Placental pericyte (primary cell): ENCODE data around the gene S100A2. TPM values are rescaled to one million over a fixed set of nuclear protein-coding genes. Genes with fewer than 3 reads are reported as not detected.

Experiments
- total RNA-seq: library from RNA; depleted of rRNA; stranded (reverse); fragments of >200 nt; gene quantifications from 2 replicates; pipeline ENCODE4 v1.2.3, GENCODE V29; 2012

Gene S100A2
- total RNA-seq, result 1.1 and 2.1 TPM in 2 replicates

DNA sequence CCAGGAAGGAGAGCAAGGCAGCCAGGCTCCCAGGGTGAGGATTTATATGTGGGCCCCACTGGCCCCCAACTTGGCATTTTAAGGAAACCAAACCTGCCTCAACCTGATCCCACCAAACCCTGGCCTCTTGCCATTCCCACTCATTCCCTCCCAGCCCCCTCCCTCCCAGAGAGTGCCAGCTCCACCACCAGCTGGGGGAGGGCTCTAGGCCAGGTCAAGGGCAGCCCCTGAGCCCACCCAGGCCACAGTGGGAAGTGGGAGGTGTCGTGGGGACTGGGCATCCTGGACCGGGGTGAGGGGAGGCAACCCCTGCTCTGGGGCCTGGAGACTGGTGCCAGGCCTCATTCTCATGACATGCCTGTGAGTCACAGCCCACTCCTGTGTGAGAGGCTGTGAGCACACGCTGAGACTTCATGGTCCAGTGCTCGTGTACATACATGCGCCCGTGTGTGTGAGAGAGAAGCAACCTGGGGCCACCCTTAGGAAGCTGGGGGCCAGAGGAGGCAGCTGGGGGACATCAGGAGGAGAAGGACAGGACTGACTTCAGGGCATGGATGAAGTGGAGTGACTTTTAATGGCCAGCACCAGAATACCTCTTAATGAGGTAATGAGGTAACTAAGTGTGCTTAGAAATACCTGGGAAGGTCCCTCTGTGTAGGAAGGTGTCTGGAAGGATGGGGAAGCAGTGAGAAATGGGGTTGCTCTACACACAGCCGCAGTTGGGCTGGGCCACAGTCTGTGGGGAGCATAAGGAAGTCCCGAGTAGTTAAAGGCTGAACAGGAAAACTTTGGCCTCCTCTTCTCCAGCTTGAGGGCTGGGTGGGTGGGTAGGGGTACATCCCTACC lies at the start of gene S100A2:
S100A2 (minus strand) TSS at position 316 of the 846 bp plus-strand sequence. CDS start 1,967 bp downstream, outside the sequence.

DNA sequence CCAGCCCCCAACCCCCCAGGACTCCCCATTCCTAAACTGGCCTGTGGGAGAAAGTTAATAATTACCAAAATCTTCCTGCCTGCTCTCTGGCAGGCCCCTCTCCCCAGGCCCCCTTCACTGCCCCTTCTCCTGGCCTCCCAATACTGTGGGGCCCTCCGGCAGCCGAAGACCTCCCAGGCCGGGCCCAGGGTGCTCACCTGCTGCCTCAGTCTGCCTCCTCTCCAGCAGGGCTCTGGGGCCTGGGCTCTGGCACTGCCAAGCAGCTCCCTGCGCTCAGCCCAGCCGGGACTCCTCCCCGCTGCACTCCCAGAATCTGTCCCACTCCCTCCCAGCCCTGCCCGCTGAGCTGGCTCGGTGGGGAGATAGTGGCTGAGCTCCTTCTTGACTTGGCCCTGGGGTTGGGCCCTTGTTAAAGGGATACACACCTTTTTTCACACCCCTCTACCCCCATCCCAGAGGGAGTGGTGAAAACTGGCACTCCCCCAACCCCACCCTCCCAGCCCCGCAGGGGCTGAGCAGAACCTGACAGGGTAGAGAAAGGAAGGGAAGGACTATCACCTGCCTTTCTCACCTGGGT lies 47.2 kb upstream of the S100A2 start, which contains the start of gene S100A16:
S100A16 (minus strand) TSS at position 383 of the 577 bp plus-strand sequence. CDS start 4,986 bp downstream, outside the sequence.

DNA sequence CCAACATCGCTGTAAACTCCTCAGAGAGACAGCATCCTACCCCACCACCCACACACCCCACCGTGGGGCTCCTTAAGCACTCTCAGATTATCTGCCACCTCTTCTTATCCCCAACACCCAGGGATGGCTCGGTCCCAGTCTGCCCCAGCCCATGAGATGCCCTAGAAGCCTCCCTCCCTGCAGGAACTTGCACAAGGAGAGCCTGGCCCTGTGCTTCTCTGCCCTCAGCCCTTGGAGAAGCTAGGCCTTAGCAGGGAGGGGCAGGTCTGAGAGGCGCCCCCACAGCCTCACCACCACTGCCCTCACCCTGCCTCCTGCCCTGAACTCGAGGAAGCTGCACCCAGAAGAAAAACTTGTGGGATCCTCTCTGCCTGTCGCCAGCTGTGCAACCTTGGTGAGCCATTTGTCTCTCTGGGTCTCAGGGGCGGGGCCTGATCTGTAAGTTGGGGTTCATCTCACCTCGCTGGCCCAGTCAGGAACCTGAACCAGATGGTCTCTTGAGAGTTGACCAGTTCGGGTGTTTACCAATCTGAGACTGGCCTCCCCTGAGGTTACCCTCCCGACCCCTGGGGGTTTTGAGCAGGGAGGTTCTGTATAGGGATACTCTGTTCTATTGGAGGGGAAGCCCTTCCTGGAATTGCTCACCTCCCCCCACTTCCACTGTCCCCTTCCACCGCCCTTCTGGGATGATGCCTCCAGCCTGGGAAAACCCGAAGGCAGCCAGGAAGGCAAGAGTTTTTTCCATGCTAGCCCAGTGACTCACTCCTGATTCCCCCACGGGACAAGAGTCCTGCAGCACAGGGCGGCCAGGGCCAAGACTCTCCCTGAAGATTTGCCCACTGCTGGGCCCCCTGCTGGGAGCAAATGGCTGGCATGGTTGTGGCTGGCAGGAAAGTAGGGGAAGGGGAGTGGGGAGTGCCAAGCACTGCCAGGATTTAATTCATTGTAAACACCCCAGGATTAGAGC lies 16.6 kb downstream of the S100A2 start, which contains the start of gene S100A3:
S100A3 (minus strand) TSS at position 537 of the 967 bp plus-strand sequence. CDS start 773 bp downstream, outside the sequence.

DNA sequence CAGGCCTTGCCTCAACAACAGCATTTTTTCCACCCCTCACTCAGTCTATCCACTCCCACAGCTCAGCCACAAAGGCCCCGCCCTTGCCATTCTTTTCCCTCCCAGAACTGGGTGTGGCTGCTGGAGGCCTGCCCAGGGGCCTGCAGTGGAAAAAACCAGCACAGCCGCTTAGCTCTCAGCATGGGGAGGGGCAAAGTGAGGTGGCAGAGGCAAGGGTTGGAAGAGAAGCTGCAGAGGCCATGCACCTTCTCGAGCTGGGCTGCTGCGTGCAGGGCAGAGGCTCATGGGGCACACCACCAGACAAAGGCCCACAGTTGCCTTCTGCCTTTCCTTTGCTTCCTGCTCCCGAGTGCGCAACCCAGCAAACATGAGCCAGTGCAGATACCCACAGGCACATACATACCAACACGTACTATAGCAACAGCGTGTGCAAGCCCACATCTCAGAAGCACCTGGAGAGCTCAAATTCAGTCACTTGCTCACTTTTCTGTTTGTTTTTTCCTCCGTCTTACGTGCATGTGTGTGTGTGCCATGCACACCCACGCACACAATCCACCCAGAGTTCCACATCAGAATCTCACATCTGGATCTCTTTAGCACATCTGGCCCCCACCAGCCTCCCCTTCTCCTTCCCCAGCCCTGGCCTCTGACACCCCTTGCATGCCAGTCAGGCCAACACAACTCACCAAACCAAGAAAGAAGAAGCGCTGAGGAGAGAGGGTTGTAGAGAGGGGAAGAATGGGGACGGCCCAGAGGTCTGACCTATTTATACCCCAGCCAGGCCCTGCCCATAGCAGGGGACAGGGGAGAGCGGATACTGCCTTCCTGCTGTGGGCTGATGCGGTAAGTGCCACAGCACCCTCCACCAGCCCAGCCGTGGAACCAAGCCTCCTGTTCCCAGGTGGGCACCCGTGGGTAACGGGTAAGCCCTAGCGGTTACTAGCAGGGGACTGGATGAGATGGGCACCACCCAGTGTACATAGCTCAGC lies 20.3 kb downstream of the S100A2 start, which contains the start of gene S100A4:
S100A4 (minus strand) TSS at position 740 of the 989 bp plus-strand sequence. CDS start 1,012 bp downstream, outside the sequence.

DNA sequence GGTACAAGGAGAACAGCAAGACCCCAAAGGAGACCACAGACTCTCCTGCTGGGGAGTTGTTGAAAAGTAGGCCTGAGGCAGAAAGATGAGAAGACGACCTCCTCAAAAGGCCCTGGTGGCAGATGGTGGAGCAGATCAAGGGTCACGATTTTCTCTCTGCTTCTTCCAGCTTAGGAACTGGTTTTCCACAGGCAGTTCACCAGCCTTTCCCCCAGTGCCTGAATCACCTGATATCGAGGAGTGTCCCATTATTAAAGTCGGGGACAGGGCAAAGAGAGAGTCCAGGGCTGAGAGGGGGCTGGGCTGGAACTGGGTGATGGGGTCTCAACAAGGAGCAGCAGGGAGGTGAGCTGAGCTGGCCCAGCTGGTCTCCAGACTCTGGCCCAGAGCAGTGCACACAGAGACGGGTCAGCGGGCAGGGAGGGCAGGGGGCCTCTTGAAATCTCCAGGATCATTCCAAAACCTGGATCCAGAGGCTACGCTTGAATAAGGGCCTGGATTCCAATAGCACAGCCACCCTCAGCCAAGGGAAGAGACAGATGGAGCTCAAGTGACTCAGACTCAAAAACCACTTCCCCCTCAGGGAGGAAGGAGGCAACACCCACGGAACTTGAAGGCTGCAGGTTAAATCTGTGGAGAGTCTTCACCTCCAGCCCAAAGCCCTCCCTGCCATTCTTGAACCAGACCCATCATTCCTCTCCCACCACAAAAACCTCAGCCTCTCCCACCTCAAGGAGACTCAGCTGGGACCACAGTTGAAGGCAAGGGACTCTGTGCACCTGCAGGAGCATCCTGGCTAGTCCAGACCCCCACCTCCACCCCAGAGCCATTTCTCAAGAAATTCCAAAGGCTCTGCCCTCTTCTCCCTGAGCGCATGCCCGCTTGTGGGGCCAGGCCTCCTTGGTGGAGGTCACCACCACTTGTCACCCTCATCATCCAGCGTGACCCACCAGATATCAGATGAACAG lies 25.0 kb downstream of the S100A2 start, which contains the start of gene S100A5:
S100A5 (minus strand) TSS at position 541 of the 968 bp plus-strand sequence. CDS start 743 bp downstream, outside the sequence.

DNA sequence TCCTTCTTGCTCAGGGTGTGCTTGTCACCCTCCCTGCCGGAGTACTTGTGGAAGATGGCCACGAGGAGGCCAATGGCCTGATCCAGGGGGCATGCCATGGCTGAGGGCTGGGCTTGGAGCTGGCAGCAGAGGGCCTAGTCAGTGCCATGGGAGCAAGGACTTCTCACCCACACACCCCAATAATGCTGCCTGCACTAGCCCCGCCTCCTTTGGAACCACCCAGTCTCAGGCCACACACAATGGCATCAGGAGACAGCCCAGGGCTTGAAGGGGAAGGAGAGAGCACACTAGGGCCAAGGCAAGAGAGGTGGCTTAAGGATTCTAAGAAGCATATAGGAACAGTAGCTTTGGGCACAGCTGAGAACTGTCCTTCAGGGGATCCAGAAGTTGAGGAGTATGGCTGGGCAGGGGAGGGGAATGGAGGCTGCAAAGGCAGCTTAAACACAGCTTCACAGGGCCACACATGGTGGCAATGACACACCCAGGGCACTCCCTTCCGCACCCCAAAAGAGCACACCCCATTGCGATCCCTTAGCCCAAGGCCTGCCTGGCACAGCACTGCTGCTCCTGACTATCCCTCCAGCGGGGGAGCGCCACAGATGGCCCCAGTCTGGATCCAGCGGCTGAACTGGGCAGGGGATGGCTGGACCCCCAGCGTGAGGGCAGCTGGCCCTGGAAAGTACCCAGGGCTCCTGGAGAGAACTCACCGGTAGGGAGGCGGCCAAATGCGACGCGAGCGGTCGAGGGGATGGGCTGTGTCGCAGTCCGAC lies 30.2 kb downstream of the S100A2 start, which contains the start of gene S100A6:
S100A6 (minus strand) TSS at position 750 of the 770 bp plus-strand sequence; CDS start at position 98, 652 bp downstream.

Other genes with a start within 250 kb of the S100A2 start
- gene PGLYRP4, start 217.0 kb downstream of the S100A2 start, total RNA-seq, result not detected in 2 replicates
- not detected in 2 replicates for gene S100A9, start 208.0 kb downstream of the S100A2 start, total RNA-seq
- gene S100A12, start 190.2 kb downstream of the S100A2 start, total RNA-seq, result not detected in 2 replicates
- not detected in 2 replicates for gene S100A8, start 174.8 kb downstream of the S100A2 start, total RNA-seq
- not detected in 2 replicates for gene S100A7A, start 149.3 kb downstream of the S100A2 start, total RNA-seq
- not detected in 2 replicates for gene S100A7, start 105.2 kb downstream of the S100A2 start, total RNA-seq
- 353 and 608 TPM in 2 replicates for gene S100A6, start 29.9 kb downstream of the S100A2 start, total RNA-seq
- 1.1 TPM in 1 of 2 replicates, not detected in the other for gene S100A5, start 24.9 kb downstream of the S100A2 start, total RNA-seq
- 77.0 and 337 TPM in 2 replicates for gene S100A4, start 20.0 kb downstream of the S100A2 start, total RNA-seq
- 2.4 and 14.2 TPM in 2 replicates for gene S100A3, start 16.6 kb downstream of the S100A2 start, total RNA-seq
- 83.8 and 558 TPM in 2 replicates for gene S100A16, start 47.3 kb upstream of the S100A2 start, total RNA-seq
- not detected in 2 replicates for gene S100A14, start 50.5 kb upstream of the S100A2 start, total RNA-seq
- gene S100A13, start 61.7 kb upstream of the S100A2 start, total RNA-seq, result 40.3 and 68.0 TPM in 2 replicates
- 0.14 and 0.44 TPM in 2 replicates for gene S100A1, start 62.6 kb upstream of the S100A2 start, total RNA-seq
- 35.7 and 51.0 TPM in 2 replicates for gene CHTOP, start 68.2 kb upstream of the S100A2 start, total RNA-seq
- gene SNAPIN, start 92.9 kb upstream of the S100A2 start, total RNA-seq, result 38.3 and 60.7 TPM in 2 replicates
- gene ILF2, start 105.1 kb upstream of the S100A2 start, total RNA-seq, result 231 and 270 TPM in 2 replicates
- 0.14 and 0.88 TPM in 2 replicates for gene NPR1, start 112.8 kb upstream of the S100A2 start, total RNA-seq
- 51.6 and 51.8 TPM in 2 replicates for gene INTS3, start 162.2 kb upstream of the S100A2 start, total RNA-seq
- 6.7 and 15.3 TPM in 2 replicates for gene SLC27A3, start 209.6 kb upstream of the S100A2 start, total RNA-seq